ENCODE results near the gene RYR2.

GRCh38 chr1:237011432-237011831 lies 30.6 kb upstream of the RYR2 start:
- no peak for TF ChIP-seq POLR2A (IDR thresholded peaks at IDR 0.05)
- no peak for TF ChIP-seq CTCF (IDR thresholded peaks at IDR 0.05)
